ENCODE measurements around the gene PTGFRN. TPM values are rescaled to one million over a fixed set of nuclear protein-coding genes. Genes with fewer than 3 reads are reported as not detected.

Gene PTGFRN
- total RNA-seq, 1 experiment from 2014 or later, result 57.4 TPM

DNA sequence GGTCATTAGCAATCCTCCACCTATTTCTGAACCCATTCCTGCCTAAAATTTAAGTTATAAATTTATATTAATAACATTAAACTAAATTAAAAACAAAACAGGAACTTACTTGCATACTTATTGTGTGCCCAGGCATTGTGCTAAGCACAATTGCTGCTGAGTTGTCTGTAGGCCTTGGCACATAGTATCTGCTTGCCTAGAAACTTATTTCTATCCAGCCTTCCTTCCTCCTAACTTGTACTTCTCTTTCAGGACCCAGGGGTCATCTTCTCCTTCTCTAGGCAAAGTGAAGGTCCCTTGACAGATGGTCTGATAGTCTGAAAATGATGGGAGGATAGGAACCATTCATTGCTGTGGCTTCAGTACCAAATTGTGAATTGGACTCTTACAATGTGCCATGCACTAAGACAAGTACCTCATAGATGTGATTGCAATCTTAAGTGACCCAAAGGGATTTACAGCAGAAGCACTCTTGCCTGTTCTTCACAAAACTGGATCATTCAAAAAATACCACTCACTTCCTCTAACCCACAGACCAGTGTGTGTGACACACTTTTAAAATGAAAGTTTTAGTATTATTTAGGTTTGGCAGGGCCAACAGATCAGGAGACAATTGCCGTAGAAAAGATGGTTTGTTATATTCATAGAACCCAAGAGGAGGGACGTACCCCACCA lies 81.6 kb downstream of the PTGFRN start:
- no peaks in the 10 kb centered on the region for H3K79me2 ChIP-seq (ENCODE audit: low read length)
- H3K4me2 ChIP-seq (ENCODE audit: low read length), result no peak overlapping the region
- TF ChIP-seq, protein P1, sequence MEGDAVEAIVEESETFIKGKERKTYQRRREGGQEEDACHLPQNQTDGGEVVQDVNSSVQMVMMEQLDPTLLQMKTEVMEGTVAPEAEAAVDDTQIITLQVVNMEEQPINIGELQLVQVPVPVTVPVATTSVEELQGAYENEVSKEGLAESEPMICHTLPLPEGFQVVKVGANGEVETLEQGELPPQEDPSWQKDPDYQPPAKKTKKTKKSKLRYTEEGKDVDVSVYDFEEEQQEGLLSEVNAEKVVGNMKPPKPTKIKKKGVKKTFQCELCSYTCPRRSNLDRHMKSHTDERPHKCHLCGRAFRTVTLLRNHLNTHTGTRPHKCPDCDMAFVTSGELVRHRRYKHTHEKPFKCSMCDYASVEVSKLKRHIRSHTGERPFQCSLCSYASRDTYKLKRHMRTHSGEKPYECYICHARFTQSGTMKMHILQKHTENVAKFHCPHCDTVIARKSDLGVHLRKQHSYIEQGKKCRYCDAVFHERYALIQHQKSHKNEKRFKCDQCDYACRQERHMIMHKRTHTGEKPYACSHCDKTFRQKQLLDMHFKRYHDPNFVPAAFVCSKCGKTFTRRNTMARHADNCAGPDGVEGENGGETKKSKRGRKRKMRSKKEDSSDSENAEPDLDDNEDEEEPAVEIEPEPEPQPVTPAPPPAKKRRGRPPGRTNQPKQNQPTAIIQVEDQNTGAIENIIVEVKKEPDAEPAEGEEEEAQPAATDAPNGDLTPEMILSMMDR (conservative IDR thresholded peaks at IDR 0.05; ENCODE audit: low read depth, low read length), result no peak
- TF ChIP-seq EZH2 (IDR thresholded peaks at IDR 0.05; ENCODE audit: low read length, unreplicated experiment), result no peak
- no peak for TF ChIP-seq EZH2phosphoT487 (IDR thresholded peaks at IDR 0.05; ENCODE audit: borderline replicate concordance, low read length)
- no peak overlapping the region for H3K9ac ChIP-seq (ENCODE audit: low read length)
- BruUV-seq (replicated peaks), result no TSS peak
- H3K36me3 ChIP-seq (ENCODE audit: low read depth, low read length), result 0 out of 2 replicates have a peak, but pooled peaks cover 2% of the 10 kb centered on the region
- H3K27me3 ChIP-seq (ENCODE audit: low read length), result no peaks in the 10 kb centered on the region
- no peaks in the 10 kb centered on the region for H3K9me3 ChIP-seq (ENCODE audit: low read length)
- ChIA-PET CTCF (no interaction called here), POLR2A (ENCODE audit: unreplicated experiment) (no interaction called here)
- no peaks in the 10 kb centered on the region for H3K9me2 ChIP-seq (replicated peaks; ENCODE audit: low read length)
- no peaks in the 10 kb centered on the region for H3F3A ChIP-seq (ENCODE audit: low read length, unreplicated experiment)
- no peak overlapping the region for H3K27ac ChIP-seq (ENCODE audit: low read length)
- intact Hi-C loops (cut with micrococcal nuclease), result no loop called here
- DNase-seq, result no peak
- no peaks in the 10 kb centered on the region for H4K20me1 ChIP-seq (ENCODE audit: low read length)
- no peaks in the 10 kb centered on the region for H3K4me1 ChIP-seq (ENCODE audit: insufficient read depth, low read length)
- H2AFZ ChIP-seq (ENCODE audit: low read length), result no peak overlapping the region
- no peak overlapping the region for H3K4me3 ChIP-seq (ENCODE audit: low read length)
- ATAC-seq, result no peak

DNA sequence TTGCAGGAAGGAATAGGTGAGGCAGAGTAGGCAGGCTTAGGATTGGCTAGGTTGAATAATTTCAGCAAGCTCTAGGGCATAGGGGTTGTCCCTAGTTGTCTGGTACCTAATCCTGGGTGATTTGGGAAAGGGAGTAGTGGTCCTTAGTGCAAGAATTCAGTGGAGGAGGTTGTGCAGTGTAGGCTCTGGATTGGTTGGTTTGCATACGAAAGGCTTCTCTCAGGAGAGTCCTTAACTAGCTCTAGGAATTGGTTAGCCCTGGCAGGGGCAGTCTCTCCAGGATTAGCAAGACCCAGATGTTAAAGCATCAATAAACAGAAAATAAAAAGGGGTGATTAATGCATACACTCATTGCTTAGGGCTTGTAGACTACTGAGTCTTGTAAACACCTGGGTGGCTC lies 82.2 kb downstream of the PTGFRN start:
- intact Hi-C loops (cut with micrococcal nuclease), result no loop called here
- Histone ChIP-seq H3K27me3 (ENCODE audit: low read length) (no peaks in the 10 kb centered on the region), H3K4me1 (ENCODE audit: insufficient read depth, low read length) (no peaks in the 10 kb centered on the region), H3K9me3 (ENCODE audit: low read length) (no peaks in the 10 kb centered on the region), H3K4me2 (ENCODE audit: low read length) (no peak overlapping the region), H3K27ac (ENCODE audit: low read length) (no peak overlapping the region), H3K36me3 (ENCODE audit: low read depth, low read length) (0 out of 2 replicates have a peak, but pooled peaks cover 2% of the 10 kb centered on the region), H3K9ac (ENCODE audit: low read length) (no peak overlapping the region), H4K20me1 (ENCODE audit: low read length) (no peaks in the 10 kb centered on the region), H3K9me2 (replicated peaks; ENCODE audit: low read length) (no peaks in the 10 kb centered on the region), H2AFZ (ENCODE audit: low read length) (no peak overlapping the region), H3K79me2 (ENCODE audit: low read length) (no peaks in the 10 kb centered on the region), H3K4me3 (ENCODE audit: low read length) (no peak overlapping the region), H3F3A (ENCODE audit: low read length, unreplicated experiment) (no peaks in the 10 kb centered on the region)
- no peak for DNase-seq
- TF ChIP-seq EZH2phosphoT487 (IDR thresholded peaks at IDR 0.05; ENCODE audit: borderline replicate concordance, low read length), result no peak
- no peak for TF ChIP-seq EZH2 (IDR thresholded peaks at IDR 0.05; ENCODE audit: low read length, unreplicated experiment)
- TF ChIP-seq, protein P1 (conservative IDR thresholded peaks at IDR 0.05; ENCODE audit: low read depth, low read length), result no peak
- BruUV-seq (replicated peaks), result no TSS peak
- ATAC-seq, result no peak
- ChIA-PET POLR2A (ENCODE audit: unreplicated experiment) (no interaction called here), CTCF (no interaction called here)

DNA sequence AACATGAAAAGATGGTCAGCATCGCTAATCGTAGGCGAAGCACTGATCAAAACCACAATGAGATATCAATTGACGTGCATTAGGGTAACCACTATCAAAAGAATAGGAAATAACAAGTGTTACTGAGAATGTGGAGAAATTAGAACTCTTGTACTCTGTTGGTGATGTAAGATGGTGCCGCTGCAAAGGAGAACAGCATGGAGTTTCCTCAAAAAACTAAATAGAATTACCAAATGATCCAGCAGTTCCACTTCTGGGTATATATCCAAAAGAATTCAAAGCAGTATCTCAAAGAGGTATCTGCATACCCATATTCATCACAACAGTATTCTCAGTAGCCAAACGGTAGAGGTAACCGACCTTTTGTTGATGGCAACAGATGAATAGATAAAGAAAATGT lies 83.6 kb downstream of the PTGFRN start:
- CTCF ChIA-PET, result no interaction called here
- Histone ChIP-seq H3K9me2 (replicated peaks; ENCODE audit: low read length) (no peaks in the 10 kb centered on the region), H3K9me3 (ENCODE audit: low read length) (no peaks in the 10 kb centered on the region), H3K27me3 (ENCODE audit: low read length) (no peaks in the 10 kb centered on the region), H3K36me3 (ENCODE audit: low read depth, low read length) (0 out of 2 replicates have a peak, but pooled peaks cover 2% of the 10 kb centered on the region), H3K9ac (ENCODE audit: low read length) (no peak overlapping the region), H3K4me3 (ENCODE audit: low read length) (no peak overlapping the region), H3K79me2 (ENCODE audit: low read length) (no peaks in the 10 kb centered on the region), H3K4me2 (ENCODE audit: low read length) (no peak overlapping the region), H3K4me1 (ENCODE audit: insufficient read depth, low read length) (no peaks in the 10 kb centered on the region), H4K20me1 (ENCODE audit: low read length) (no peaks in the 10 kb centered on the region), H3K27ac (ENCODE audit: low read length) (no peak overlapping the region), H2AFZ (ENCODE audit: low read length) (no peak overlapping the region), H3F3A (ENCODE audit: low read length, unreplicated experiment) (no peaks in the 10 kb centered on the region)
- POLR2A ChIA-PET (ENCODE audit: unreplicated experiment), result no interaction called here
- BruUV-seq (replicated peaks), result no TSS peak
- ATAC-seq, result no peak
- intact Hi-C loops (cut with micrococcal nuclease), result no loop called here
- DNase-seq, result no peak
- TF ChIP-seq EZH2 (IDR thresholded peaks at IDR 0.05; ENCODE audit: low read length, unreplicated experiment) (no peak), EZH2phosphoT487 (IDR thresholded peaks at IDR 0.05; ENCODE audit: borderline replicate concordance, low read length) (no peak)
- TF ChIP-seq, protein P1 (conservative IDR thresholded peaks at IDR 0.05; ENCODE audit: low read depth, low read length), result no peak
